Endothelial cell of umbilical vein (primary cell): ENCODE results near the gene GNE. TPM values are rescaled to one million over a fixed set of nuclear protein-coding genes. Genes with fewer than 3 reads are reported as not detected.
A peak's percentile ranks its signal among the peaks of the same experiment; 100 is the strongest.

Experiments
- BruUV-seq: library from RNA; stranded (reverse); fragments of 400-500 nt; replicated peaks from 2 replicates; lab custom pipeline; 2021; lab: Mats Ljungman, UMichigan
- CTCF ChIA-PET: fragments of 300-600, 350-600 bp; sonication (Branson Sonifier 250); formaldehyde crosslinking; loops from one replicate; lab custom pipeline; 2021; ENCODE audit warnings: antibody characterized with exemption, inconsistent platforms; lab: Charles Lee
- POLR2A ChIA-PET: fragments of 300-600, 350-600 bp; sonication (Branson Sonifier 250); formaldehyde crosslinking; loops from one replicate; lab custom pipeline; 2021; ENCODE audit warnings: antibody characterized with exemption, inconsistent platforms; lab: Charles Lee
- DNase-seq: peaks from one replicate; pipeline ENCODE4 v3.0.0-alpha.2; 2011; ENCODE audit warnings: low read depth, low spot score
- FAIRE-seq: peaks from 2 replicates; lab custom pipeline; 2011; peaks lifted over from hg19 to GRCh38; lab: Jason Lieb, UNC
- H2AFZ ChIP-seq: 2 replicates; pipeline ENCODE4 v1.6.0; 2012; ENCODE audit warnings: low read depth, low read length, control low read depth, inconsistent platforms
- H3K27ac ChIP-seq: 2 replicates; pipeline ENCODE4 v1.5.1; 2011; ENCODE audit warnings: low read depth, mild to moderate bottlenecking, control low read depth, low read length, moderate library complexity; ENCODE audit not compliant: insufficient read depth
- H3K27me3 ChIP-seq, 2 experiments: 2 replicates each; pipeline versions ENCODE4 v1.6.0 to v1.6.1; 2011; ENCODE audit warnings: low read length in 2 of 2, mixed read lengths in 1 of 2; ENCODE audit not compliant: control insufficient read depth in 2 of 2, insufficient read depth in 2 of 2
- H3K36me3 ChIP-seq, 2 experiments: 2 replicates in 1 of 2; 3 replicates in 1 of 2; pipeline ENCODE4 v1.5.1; 2011; ENCODE audit warnings: low read length in 2 of 2, mild to moderate bottlenecking in 1 of 2, moderate library complexity in 1 of 2; ENCODE audit not compliant: control insufficient read depth in 2 of 2, insufficient read depth in 2 of 2; ENCODE audit errors: extremely low read depth in 1 of 2
- H3K4me1 ChIP-seq: 3 replicates; pipeline ENCODE4 v1.5.1; 2011; ENCODE audit warnings: mild to moderate bottlenecking, low read length; ENCODE audit not compliant: control insufficient read depth, insufficient read depth; ENCODE audit errors: extremely low read depth
- H3K4me2 ChIP-seq: 2 replicates; pipeline ENCODE4 v1.6.1; 2011; ENCODE audit warnings: low read length, control low read depth, mixed read lengths; ENCODE audit not compliant: insufficient read depth
- H3K4me3 ChIP-seq, 3 experiments: fragments of 200-600 bp in 1 of 3; sonication (generic), shearing (Covaris generic) in 1 of 3; replicated peaks in 1 of 3; 2 replicates each; pipeline ENCODE4 v1.5.1; 2011 to 2016; ENCODE audit warnings: control low read depth in 3 of 3, low read length in 3 of 3, mild to moderate bottlenecking in 2 of 3, inconsistent platforms in 1 of 3, low read depth in 1 of 3, moderate library complexity in 1 of 3; ENCODE audit not compliant: insufficient read depth in 1 of 3
- H3K79me2 ChIP-seq: 2 replicates; pipeline ENCODE4 v1.6.0; 2012; ENCODE audit warnings: low read length, inconsistent platforms; ENCODE audit not compliant: control insufficient read depth, insufficient read depth
- H3K9ac ChIP-seq: replicated peaks from 2 replicates; pipeline ENCODE3; 2011; ENCODE audit warnings: low read length, control low read depth; ENCODE audit not compliant: insufficient read depth; ENCODE audit errors: extremely low read depth
- H3K9me1 ChIP-seq: replicated peaks from 3 replicates; pipeline ENCODE4 v1.6.0; 2011; ENCODE audit warnings: mild to moderate bottlenecking, low read length; ENCODE audit not compliant: control insufficient read depth, insufficient read depth; ENCODE audit errors: extremely low read depth
- H3K9me3 ChIP-seq: replicated peaks from 2 replicates; pipeline ENCODE4 v1.5.1; 2012; ENCODE audit warnings: low read length, inconsistent platforms; ENCODE audit not compliant: control insufficient read depth, insufficient read depth
- H4K20me1 ChIP-seq: replicated peaks from 2 replicates; pipeline ENCODE3; 2011; ENCODE audit warnings: mild to moderate bottlenecking, low read length; ENCODE audit not compliant: control insufficient read depth, insufficient read depth; ENCODE audit errors: extremely low read depth
- EZH2 ChIP-seq: IDR thresholded peaks from 2 replicates; pipeline ENCODE4 v1.6.1; 2012; ENCODE audit warnings: borderline replicate concordance, low read depth, mild to moderate bottlenecking, moderate library complexity, low read length, inconsistent platforms; ENCODE audit not compliant: severe bottlenecking
- JUN ChIP-seq: IDR thresholded peaks from 2 replicates; pipeline ENCODE4 v1.6.1; 2011; ENCODE audit warnings: borderline replicate concordance, low read depth; ENCODE audit not compliant: insufficient read length, insufficient read depth
- POLR2A ChIP-seq: IDR thresholded peaks from 2 replicates; pipeline ENCODE4 v1.6.1; 2012; ENCODE audit warnings: low read depth, mild to moderate bottlenecking, control low read depth, low read length
- POLR2AphosphoS5 ChIP-seq: IDR thresholded peaks from 2 replicates; pipeline ENCODE4 v1.6.1; 2012; ENCODE audit warnings: low read depth, mild to moderate bottlenecking, control low read depth, low read length, moderate library complexity; ENCODE audit not compliant: insufficient read depth
- dilution Hi-C: fragments of 300-500 bp; cut with MboI; formaldehyde crosslinking; loops from one replicate; pipeline ENCODE4 v1.15.0; 2019; ENCODE audit warnings: low sequenced_read_pairs; ENCODE audit not compliant: extremely low pct_ligation_motif_present
- intact Hi-C: fragments of 100-400 bp; cut with micrococcal nuclease; formaldehyde crosslinking; loops from one replicate; pipeline ENCODE4 v1.10.0; 2022
- polyA plus RNA-seq, 4 experiments: library from polyadenylated mRNA; depleted of rRNA in 3 of 4; stranded (reverse) in 3 of 4; unstranded in 1 of 4; fragments of >200 nt; gene quantifications; 2 replicates each; pipeline versions ENCODE4 v1.2.1 to v1.2.3, GENCODE V29; 2011 to 2012; ENCODE audit warnings: missing spikeins in 1 of 4
- total RNA-seq: library from RNA; stranded (reverse); gene quantifications from 2 replicates; pipeline ENCODE4 v1.2.3, GENCODE V29; 2021
- TF ChIP-seq, protein P1 (sequence below), 2 donors: IDR thresholded peaks; 1 replicate in 1 of 2; 2 replicates in 1 of 2; pipeline ENCODE4 v1.5.1; 2011; ENCODE audit warnings: low read length in 2 of 2, mild to moderate bottlenecking in 2 of 2, moderate library complexity in 2 of 2, control low read depth in 1 of 2, inconsistent platforms in 1 of 2, low read depth in 1 of 2; ENCODE audit not compliant: insufficient read depth in 1 of 2; ENCODE audit errors: extremely low read depth in 1 of 2

Gene GNE
- total and polyA plus RNA-seq, 2 donors (not counting 3 experiments of a cell fraction or from before 2014, with no cell fraction given) = 8.5 to 11.4 TPM

- H3K9me3 ChIP-seq = no peaks in the 10 kb centered on the region
- dilution Hi-C loops = no loop called here
- DNase-seq (peak; percentile 98), FAIRE-seq (peak; percentile 98)
- peak within 1 kb of the TSS; percentile 89 for H3K4me2 ChIP-seq
- peaks cover 31% of the 10 kb centered on the region for H3K4me1 ChIP-seq
- H4K20me1 ChIP-seq = no peaks in the 10 kb centered on the region
- ChIA-PET POLR2A (interaction anchor here (0.6 to 1.7 kb wide), 11 partner anchors 11 to 409 kb away, joined by 3 to 8 read pairs (median 4); no protein-coding TSS in a partner anchor), CTCF (interaction anchor here (0.6 to 4.3 kb wide), 19 partner anchors 11 to 400 kb away, joined by 3 to 29 read pairs (median 7); partner anchors contain the start of gene GLIPR2)
- peak within 1 kb of the TSS; percentile 87 for H2AFZ ChIP-seq
- intact Hi-C loops = loop anchor here (5.0 kb wide), 1 partner anchor 137 kb away; no protein-coding TSS in a partner anchor
- H3K79me2 ChIP-seq = peaks cover 48% of the 10 kb centered on the region
- peak within 1 kb of the TSS; percentile 78 for H3K27ac ChIP-seq
- no peaks in the 10 kb centered on the region for H3K36me3 ChIP-seq
- H3K9ac ChIP-seq = peak within 1 kb of the TSS; percentile 96
- TF ChIP-seq EZH2 (no peak), JUN (no peak), POLR2A (peak; percentile 98), POLR2AphosphoS5 (peak; percentile 98)
- TF ChIP-seq, protein P1, sequence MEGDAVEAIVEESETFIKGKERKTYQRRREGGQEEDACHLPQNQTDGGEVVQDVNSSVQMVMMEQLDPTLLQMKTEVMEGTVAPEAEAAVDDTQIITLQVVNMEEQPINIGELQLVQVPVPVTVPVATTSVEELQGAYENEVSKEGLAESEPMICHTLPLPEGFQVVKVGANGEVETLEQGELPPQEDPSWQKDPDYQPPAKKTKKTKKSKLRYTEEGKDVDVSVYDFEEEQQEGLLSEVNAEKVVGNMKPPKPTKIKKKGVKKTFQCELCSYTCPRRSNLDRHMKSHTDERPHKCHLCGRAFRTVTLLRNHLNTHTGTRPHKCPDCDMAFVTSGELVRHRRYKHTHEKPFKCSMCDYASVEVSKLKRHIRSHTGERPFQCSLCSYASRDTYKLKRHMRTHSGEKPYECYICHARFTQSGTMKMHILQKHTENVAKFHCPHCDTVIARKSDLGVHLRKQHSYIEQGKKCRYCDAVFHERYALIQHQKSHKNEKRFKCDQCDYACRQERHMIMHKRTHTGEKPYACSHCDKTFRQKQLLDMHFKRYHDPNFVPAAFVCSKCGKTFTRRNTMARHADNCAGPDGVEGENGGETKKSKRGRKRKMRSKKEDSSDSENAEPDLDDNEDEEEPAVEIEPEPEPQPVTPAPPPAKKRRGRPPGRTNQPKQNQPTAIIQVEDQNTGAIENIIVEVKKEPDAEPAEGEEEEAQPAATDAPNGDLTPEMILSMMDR (IDR thresholded peaks at IDR 0.05; ENCODE audit: extremely low read depth in 1 of 2, insufficient read depth in 1 of 2, low read depth in 1 of 2, low read length in 2 of 2) = peak; percentile 40 to 50
- H3K9me1 ChIP-seq = no peaks in the 10 kb centered on the region
- no TSS peak for BruUV-seq
- H3K27me3 ChIP-seq = no peaks in the 10 kb centered on the region
- peak within 1 kb of the TSS; percentile 80 to 93 (median 90) for H3K4me3 ChIP-seq
Observed at GRCh38 chr9:36190388-36191289, 67.6 kb downstream of the GNE start, which contains the start of gene CLTA. CLTA (plus strand) TSS chr9:36190921; CDS start chr9:36191057, 136 bp downstream.
